Neural cell (in vitro differentiated cells): ENCODE results near the gene POLR2H.

Source experiments
- EZH2 ChIP-seq: fragments of 200-600, 300-800 bp; shearing (Covaris generic), sonication (generic); IDR thresholded peaks from 2 replicates; pipeline ENCODE4 v1.6.1; 2014; ENCODE audit warnings: antibody characterized with exemption, low read length, borderline replicate concordance, mild to moderate bottlenecking; ENCODE audit not compliant: insufficient read depth, poor library complexity, severe bottlenecking
- TF ChIP-seq, protein P1 (sequence below): fragments of 450-650 bp; IDR thresholded peaks from 2 replicates; pipeline ENCODE4 v1.5.1; 2014; ENCODE audit warnings: antibody characterized with exemption, mild to moderate bottlenecking, moderate library complexity; ENCODE audit not compliant: poor library complexity, severe bottlenecking

DNA sequence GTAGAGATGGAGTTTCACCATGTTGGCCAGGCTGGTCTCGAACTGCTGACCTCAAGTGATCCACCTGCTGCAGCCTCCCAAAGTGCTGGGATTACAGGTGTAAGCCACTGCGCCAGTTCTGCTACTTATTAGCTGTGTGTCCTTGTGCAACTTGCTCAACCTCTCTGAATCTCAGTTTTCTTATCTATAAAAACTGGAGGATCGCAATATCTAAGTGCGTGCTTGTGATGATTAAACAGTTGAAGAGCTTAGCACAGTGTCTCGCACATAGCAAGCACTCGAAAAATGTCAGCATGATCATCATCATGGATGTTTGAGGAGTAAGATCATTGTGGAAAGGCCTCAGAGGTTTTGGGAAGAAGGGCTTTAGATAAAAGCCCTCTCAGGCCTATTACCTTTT is 10.9 kb upstream of the POLR2H start:
- TF ChIP-seq, protein P1, sequence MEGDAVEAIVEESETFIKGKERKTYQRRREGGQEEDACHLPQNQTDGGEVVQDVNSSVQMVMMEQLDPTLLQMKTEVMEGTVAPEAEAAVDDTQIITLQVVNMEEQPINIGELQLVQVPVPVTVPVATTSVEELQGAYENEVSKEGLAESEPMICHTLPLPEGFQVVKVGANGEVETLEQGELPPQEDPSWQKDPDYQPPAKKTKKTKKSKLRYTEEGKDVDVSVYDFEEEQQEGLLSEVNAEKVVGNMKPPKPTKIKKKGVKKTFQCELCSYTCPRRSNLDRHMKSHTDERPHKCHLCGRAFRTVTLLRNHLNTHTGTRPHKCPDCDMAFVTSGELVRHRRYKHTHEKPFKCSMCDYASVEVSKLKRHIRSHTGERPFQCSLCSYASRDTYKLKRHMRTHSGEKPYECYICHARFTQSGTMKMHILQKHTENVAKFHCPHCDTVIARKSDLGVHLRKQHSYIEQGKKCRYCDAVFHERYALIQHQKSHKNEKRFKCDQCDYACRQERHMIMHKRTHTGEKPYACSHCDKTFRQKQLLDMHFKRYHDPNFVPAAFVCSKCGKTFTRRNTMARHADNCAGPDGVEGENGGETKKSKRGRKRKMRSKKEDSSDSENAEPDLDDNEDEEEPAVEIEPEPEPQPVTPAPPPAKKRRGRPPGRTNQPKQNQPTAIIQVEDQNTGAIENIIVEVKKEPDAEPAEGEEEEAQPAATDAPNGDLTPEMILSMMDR, result no peak
- TF ChIP-seq EZH2, result no peak
